NT2/D1 (cell line): ENCODE results near the gene DNAJC11.
"Not testable (repeated sequence)": the region's sequence is repeated elsewhere in the genome, so short reads cannot be mapped to it uniquely, and the experiment has no call there.

Source experiments
- DNase-seq: peaks from one replicate; pipeline ENCODE4 v3.0.0-alpha.2; 2011; ENCODE audit warnings: low read depth, low spot score
- H3K27me3 ChIP-seq: 2 replicates; pipeline ENCODE4 v1.6.0; 2011; ENCODE audit warnings: mild to moderate bottlenecking; ENCODE audit not compliant: insufficient read length, insufficient read depth
- H3K36me3 ChIP-seq: 2 replicates; pipeline ENCODE4 v1.6.1; 2011; ENCODE audit warnings: mild to moderate bottlenecking, low read length, mixed read lengths; ENCODE audit not compliant: insufficient read depth, insufficient read length
- H3K4me1 ChIP-seq: 2 replicates; pipeline ENCODE4 v1.5.1; 2011; ENCODE audit not compliant: insufficient read depth, insufficient read length
- H3K4me3 ChIP-seq: 2 replicates; pipeline ENCODE4 v1.5.1; 2011; ENCODE audit warnings: low read depth; ENCODE audit not compliant: insufficient read length
- H3K9ac ChIP-seq: 2 replicates; pipeline ENCODE4 v1.6.0; 2011; ENCODE audit warnings: low read depth; ENCODE audit not compliant: insufficient read length
- H3K9me3 ChIP-seq: 2 replicates; pipeline ENCODE4 v1.5.1; 2011; ENCODE audit warnings: mild to moderate bottlenecking, low read length; ENCODE audit not compliant: insufficient read depth
- SUZ12 ChIP-seq: IDR thresholded peaks from 2 replicates; pipeline ENCODE4 v1.6.1; 2011; ENCODE audit not compliant: insufficient read length, insufficient read depth; ENCODE audit errors: extremely low read depth
- YY1 ChIP-seq: IDR thresholded peaks from 2 replicates; pipeline ENCODE4 v1.6.1; 2011; ENCODE audit not compliant: insufficient read length, insufficient read depth
- ZNF274 ChIP-seq: IDR thresholded peaks from 2 replicates; pipeline ENCODE4 v1.6.1; 2011; ENCODE audit warnings: mild to moderate bottlenecking, low read depth, low read length

Gene DNAJC11, protein sequence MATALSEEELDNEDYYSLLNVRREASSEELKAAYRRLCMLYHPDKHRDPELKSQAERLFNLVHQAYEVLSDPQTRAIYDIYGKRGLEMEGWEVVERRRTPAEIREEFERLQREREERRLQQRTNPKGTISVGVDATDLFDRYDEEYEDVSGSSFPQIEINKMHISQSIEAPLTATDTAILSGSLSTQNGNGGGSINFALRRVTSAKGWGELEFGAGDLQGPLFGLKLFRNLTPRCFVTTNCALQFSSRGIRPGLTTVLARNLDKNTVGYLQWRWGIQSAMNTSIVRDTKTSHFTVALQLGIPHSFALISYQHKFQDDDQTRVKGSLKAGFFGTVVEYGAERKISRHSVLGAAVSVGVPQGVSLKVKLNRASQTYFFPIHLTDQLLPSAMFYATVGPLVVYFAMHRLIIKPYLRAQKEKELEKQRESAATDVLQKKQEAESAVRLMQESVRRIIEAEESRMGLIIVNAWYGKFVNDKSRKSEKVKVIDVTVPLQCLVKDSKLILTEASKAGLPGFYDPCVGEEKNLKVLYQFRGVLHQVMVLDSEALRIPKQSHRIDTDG

DNA sequence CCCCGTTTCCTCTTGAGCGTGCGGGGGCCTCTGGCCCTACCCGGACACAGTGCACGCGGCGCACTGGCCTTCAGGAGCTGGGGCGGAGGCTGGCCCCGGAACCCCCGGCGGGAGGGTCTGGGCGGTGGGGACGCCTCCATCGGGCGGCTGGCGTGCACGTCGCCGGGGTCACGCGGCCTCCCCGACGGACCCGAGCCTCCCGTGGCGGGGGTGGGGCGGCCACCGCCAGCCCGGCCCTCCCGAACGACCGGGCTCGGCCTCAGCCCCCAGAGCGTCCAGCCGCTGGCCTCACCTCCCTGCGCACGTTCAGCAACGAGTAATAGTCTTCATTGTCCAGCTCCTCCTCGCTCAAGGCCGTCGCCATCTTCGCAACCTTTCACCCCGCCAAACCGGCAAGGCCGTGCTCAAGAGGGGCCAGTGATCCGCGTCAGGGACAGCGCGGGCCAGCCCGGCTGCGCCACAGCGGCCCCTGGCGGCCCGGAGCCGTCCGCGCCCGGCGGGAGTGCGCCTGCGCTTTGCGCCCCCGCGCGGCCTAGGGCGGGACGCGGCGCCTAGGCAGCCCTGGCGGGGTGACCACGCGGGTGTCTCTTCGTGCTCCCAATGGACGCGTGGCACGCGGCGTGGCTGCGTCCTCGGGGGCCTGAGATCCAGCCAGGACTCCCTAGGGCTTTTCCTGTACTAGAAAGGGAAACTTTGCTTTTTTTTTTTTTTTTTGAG lies at the start of gene DNAJC11:
DNAJC11 (minus strand) TSS at position 380 of the 717 bp plus-strand sequence; CDS start at position 364, 16 bp downstream.
- no peaks in the 10 kb centered on the region for H3K9me3 ChIP-seq
- TF ChIP-seq SUZ12 (no peak), YY1 (peak; percentile 93)
- H3K4me1 ChIP-seq: no peaks in the 10 kb centered on the region
- H3K36me3 ChIP-seq: peaks cover 23% of the 10 kb centered on the region
- no peaks in the 10 kb centered on the region for H3K27me3 ChIP-seq
- peak; percentile 63 for DNase-seq
- H3K9ac ChIP-seq: peak within 1 kb of the TSS; percentile 99
- peak within 1 kb of the TSS; percentile 97 for H3K4me3 ChIP-seq

DNA sequence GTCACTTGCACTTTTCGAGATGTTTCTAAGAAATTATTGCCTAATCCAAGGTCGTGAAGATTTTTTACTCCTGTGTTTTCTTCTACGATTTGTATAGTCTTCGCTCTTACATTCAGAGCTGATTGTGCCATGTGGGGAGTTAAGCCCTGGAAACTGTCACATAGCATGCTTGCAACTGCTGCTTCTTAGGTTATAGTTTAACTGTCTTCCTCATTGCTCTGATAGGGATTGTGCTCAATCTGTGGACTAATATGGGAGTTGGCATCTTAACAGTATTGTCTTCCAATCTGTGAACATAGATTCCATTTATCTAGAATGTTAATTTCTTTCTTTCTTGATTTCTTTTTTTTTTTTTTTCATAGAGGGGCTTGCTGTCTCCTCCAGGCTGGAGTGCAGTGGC lies 48.9 kb upstream of the DNAJC11 start:
- H3K27me3 ChIP-seq: no peaks in the 10 kb centered on the region
- no peaks in the 10 kb centered on the region for H3K36me3 ChIP-seq
- no peaks in the 10 kb centered on the region for H3K9me3 ChIP-seq
- no peak overlapping the region for H3K9ac ChIP-seq
- TF ChIP-seq SUZ12 (no peak), ZNF274 (no peak), YY1 (no peak)
- peaks cover 2% of the 10 kb centered on the region for H3K4me1 ChIP-seq
- H3K4me3 ChIP-seq: no peak overlapping the region
- DNase-seq: no peak

DNA sequence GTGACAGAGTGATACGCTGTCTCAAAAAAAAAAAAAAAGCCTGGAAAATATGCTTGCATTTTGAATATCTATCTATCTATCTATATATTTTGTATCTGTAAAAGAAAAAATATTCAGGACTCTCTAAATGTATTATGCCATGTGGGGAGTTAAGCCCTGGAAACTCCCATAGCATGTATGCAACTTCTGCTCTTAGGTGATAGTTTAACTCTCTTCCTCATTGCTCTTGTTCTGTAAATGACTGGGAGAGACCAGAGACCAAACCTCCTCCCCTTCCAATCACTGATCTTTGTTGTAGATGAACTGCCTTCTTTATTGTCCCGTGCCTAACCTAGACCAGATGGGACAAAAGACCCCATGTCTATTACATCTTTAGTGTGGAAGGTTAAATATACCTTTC lies 46.1 kb upstream of the DNAJC11 start:
- no peak for TF ChIP-seq ZNF274
- TF ChIP-seq SUZ12: no peak
- no peak for TF ChIP-seq YY1
- Histone ChIP-seq H3K4me3 (no peak overlapping the region), H3K9ac (no peak overlapping the region), H3K36me3 (no peaks in the 10 kb centered on the region), H3K9me3 (no peaks in the 10 kb centered on the region), H3K4me1 (peaks cover 2% of the 10 kb centered on the region), H3K27me3 (no peaks in the 10 kb centered on the region)
- no peak for DNase-seq

DNA sequence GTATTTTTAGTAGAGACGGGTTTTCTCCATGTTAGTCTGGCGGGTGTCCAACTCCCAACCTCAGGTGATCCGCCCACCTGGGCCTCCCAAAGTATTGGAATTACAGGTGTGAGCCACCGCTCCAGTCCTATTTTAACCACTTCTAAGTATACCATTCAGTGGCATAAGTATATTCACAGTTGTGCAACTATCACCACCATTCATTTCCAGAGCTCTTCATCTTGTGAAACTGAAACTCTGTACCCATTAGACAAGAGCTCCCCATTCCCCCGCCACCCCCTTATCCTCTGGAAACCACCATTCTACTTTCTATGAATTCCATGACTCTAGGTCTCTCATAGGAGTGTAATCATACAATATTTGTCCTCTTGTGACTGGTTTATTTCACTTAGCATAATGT lies 43.5 kb upstream of the DNAJC11 start:
- TF ChIP-seq SUZ12 (no peak), YY1 (no peak)
- Histone ChIP-seq H3K36me3 (no peaks in the 10 kb centered on the region), H3K9ac (no peak overlapping the region), H3K27me3 (no peaks in the 10 kb centered on the region), H3K9me3 (no peaks in the 10 kb centered on the region), H3K4me3 (no peak overlapping the region), H3K4me1 (peaks cover 2% of the 10 kb centered on the region)
- no peak for DNase-seq

DNA sequence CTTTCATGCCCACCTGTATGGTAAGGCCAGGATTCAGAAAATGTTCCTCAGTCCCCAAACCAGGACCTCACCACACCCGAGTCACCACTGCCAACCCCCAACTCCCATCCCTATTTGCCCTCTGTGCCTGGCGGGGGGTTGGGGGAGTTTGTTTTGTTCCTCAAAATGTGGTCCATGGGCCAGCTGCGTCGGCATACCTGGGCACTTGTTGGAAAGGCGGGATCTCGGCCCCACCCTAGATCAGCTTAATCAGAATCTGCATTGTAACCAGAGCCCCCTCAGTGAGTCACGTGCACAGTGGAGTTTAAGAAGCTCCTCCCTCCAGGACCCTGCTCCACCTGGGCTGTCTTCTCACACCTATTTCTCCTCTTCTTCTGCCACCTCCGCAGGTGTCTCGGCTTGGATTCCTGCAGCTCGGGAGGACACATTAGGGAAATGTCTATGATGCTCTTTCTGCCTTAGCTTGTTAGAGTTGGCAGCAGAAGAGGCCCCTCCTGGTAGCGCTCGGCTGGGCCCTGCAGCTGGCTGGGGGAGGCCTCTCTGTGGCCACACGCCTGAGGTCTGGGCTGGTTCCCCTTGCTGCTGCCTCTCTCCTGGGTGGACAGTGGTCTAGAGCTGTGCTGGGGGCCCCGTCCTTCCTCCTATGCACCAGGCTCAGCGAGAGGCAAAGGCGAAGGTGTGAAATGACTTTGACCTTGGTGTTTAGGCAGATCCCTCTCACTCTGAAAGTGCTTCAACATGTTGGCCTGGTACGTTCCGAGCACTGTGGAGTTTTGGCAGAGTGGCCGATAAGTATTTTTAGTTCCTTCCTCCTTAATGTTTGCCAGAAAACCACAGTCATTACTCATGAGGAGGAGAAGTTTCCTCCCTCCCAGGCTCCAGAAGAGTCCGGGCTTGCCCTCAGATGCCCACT lies 41.8 kb upstream of the DNAJC11 start:
- no peak for DNase-seq
- H3K4me1 ChIP-seq: peaks cover 2% of the 10 kb centered on the region
- H3K9me3 ChIP-seq: no peaks in the 10 kb centered on the region
- H3K9ac ChIP-seq: no peak overlapping the region
- no peaks in the 10 kb centered on the region for H3K36me3 ChIP-seq
- TF ChIP-seq ZNF274 (no peak), SUZ12 (no peak), YY1 (no peak)
- H3K27me3 ChIP-seq: no peaks in the 10 kb centered on the region
- no peak overlapping the region for H3K4me3 ChIP-seq

DNA sequence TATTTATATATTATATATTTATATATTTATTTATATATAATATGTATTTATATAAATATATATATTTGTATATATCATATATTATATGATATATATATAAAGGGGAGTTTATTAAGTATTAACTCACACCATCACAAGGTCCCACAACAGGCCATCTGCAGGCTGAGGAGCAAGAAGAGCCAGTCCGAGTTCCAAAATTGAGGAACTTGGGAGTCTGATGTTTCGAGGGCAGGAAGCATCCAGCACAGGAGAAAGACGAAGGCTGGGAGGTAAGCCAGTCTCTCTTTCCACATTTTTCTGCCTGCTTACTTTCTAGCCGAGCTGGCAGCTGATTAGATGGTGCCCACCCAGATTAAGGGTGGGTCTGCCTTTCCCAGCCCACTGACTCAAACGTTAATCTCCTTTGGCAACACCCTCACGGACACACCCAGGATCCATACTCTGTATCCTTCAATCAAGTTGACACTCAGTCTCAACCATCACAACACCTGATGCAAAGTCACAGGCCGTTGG lies 41.1 kb upstream of the DNAJC11 start:
- not testable (repeated sequence) for H3K27me3 ChIP-seq, DNase-seq, H3K9ac ChIP-seq, H3K4me3 ChIP-seq, H3K4me1 ChIP-seq, H3K9me3 ChIP-seq, H3K36me3 ChIP-seq
